Activated CD8-positive, alpha-beta memory T cell treated with anti-CD3 and anti-CD28 coated beads for 36 hours (primary cell): Measurements from ENCODE around the gene RCOR2. TPM values are rescaled to one million over a fixed set of nuclear protein-coding genes. Genes with fewer than 3 reads are reported as not detected.

Source experiments
- CTCF ChIA-PET: fragments of 350-600 bp; sonication (Branson Sonifier 250); formaldehyde crosslinking; loops from one replicate; lab custom pipeline; 2021; ENCODE audit warnings: antibody characterized with exemption; lab: Charles Lee
- POLR2A ChIA-PET: fragments of 350-600 bp; sonication (Branson Sonifier 250); formaldehyde crosslinking; loops from one replicate; lab custom pipeline; 2021; ENCODE audit warnings: antibody characterized with exemption; lab: Charles Lee
- total RNA-seq, 2 experiments: library from RNA; stranded (reverse); gene quantifications; one replicate each; pipeline ENCODE4 v1.2.3, GENCODE V29; 2021

The RCOR2 gene
- total RNA-seq, 2 experiments from 2014 or later, result 0.36 to 0.48 TPM

DNA sequence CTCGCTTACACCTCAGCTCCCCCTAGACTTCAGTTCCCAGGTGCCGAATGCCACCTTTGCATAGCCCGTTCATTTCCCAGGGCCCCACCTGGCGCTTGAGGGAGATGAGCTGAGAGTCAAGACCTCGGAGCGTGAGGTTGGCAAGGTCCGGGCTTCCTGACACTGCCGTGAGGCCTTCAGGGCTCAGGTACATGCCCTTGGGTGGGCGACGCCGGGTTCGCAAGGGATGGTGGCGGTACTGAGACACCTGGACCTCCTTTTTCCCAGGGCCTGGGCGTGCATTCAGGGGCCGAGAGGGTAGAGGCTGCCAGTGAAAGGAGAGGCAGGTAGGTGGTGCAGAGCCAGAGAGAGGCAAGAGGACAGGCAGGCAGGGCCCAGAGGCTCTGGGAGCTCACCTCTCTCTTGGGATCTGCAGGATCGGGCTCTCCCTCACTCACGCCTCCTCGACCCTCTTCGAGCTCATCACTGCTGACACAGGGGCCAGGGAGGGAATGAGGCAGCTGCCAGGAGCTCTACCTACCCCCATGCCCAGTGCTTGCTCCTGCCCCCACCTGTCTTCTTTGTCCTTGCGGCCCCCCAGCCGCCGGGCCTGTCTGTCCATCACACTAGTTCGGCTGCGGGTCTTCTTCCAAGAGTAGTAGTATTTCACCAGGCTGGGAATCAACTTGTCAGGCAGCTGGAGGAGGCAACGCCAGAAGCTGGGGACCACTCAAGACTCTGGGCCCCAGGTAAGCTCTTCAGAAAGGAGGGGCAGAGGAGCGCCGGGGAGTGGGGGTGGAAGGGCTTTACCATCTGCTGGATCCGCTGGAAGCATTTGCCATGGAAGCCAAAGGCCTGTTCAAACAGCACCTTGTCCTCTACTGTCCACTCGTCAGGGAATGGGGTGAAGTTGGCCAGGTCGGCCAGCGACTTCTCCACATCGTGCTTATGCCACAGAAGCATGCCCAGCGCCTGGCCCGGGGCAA lies 2.8 kb downstream of the RCOR2 start:
- CTCF ChIA-PET, result interaction anchor here (0.7 to 1.3 kb wide), 5 partner anchors 20 to 77 kb away, joined by 3 to 5 read pairs (median 3); no protein-coding TSS in a partner anchor
- POLR2A ChIA-PET, result no interaction called here

DNA sequence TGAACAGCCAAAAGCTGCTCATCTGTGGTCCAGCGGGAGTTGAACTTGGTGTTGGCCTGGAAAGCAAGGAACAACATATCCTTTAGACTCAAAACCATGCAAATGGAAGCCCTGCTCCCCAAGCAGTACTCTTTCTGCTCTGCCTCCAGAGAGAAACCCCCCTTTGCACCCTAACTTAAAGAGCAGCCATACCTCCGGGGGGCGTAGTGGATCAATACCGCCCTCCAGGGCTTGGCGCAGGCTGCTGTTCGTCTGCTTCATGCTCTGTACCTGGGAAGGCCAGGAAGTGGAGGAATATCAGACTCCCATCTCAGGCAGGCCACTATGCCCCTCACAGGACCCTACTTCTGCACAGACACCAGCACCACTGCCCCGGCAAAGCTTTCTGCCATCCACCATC lies 4.3 kb downstream of the RCOR2 start:
- POLR2A ChIA-PET, result no interaction called here

DNA sequence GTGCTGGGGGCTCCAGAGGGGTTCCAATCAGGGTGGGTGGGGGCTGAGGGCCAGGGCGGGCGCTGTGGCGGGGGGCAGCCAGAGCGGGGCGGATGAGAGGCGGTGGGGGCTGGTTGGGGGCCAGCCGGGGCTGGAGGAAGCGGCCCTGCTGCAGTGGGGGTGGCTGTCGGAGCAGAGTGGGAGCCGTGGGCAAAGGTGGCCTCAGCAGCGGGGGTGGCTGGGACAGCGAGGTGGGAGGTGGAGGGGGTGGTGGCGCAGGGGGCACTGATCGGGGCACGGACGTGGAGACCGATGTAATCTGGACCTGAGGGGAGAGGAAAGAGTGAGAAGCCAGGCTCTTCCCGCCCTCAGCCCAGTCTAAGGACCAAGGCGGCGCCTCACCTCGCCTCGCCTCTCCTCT lies 5.1 kb downstream of the RCOR2 start:
- ChIA-PET POLR2A (no interaction called here), CTCF (no interaction called here)

More for the DNA sequence above, 4.3 kb downstream of the RCOR2 start:
- CTCF ChIA-PET, result no interaction called here

DNA sequence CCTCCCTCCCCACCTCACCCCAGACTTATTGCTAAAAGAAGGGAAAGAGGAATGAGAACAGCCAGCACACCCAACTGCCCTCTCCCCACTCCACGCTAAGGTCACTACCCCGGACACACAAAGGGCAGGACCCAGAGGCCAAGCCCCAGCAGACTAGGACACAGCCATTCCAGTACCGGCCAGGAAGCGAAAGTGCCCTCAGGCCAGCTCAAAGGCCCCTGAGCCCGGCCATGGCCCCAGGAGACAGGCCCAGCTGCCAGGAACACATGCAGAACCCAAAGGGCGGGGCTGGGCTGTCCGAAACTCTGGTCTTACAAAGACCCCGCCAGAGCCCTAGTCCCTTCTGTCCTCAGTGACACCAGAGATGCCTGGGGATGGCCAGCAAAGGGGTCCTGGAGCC lies 5.5 kb downstream of the RCOR2 start:
- POLR2A ChIA-PET, result no interaction called here
- CTCF ChIA-PET, result interaction anchor here (0.6 to 0.9 kb wide), 2 partner anchors 74 to 128 kb away, joined by 3 read pairs; no protein-coding TSS in a partner anchor

DNA sequence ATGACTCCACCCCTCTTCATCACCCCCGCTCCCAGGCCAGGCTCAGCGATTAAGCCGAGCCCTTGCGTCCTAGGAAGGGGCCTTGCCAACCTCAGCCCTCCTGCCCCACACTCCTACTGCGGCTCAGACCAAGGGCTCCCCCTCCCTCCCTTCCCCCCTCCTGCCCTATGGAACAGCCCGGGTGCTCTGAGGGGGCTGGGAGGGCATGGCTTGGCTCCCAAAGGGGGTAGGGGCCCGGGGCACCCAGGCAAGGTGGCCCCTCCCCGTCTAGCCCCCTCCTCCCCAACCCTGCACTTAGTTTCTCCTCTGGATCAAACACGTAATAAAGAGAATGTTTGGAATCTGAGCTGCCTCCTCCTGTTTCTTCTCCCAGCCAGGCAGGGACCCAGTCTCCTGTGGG lies 6.3 kb downstream of the RCOR2 start:
- CTCF ChIA-PET, result interaction anchor here (0.6 to 0.9 kb wide), 2 partner anchors 74 to 128 kb away, joined by 3 read pairs; no protein-coding TSS in a partner anchor
- POLR2A ChIA-PET, result no interaction called here

DNA sequence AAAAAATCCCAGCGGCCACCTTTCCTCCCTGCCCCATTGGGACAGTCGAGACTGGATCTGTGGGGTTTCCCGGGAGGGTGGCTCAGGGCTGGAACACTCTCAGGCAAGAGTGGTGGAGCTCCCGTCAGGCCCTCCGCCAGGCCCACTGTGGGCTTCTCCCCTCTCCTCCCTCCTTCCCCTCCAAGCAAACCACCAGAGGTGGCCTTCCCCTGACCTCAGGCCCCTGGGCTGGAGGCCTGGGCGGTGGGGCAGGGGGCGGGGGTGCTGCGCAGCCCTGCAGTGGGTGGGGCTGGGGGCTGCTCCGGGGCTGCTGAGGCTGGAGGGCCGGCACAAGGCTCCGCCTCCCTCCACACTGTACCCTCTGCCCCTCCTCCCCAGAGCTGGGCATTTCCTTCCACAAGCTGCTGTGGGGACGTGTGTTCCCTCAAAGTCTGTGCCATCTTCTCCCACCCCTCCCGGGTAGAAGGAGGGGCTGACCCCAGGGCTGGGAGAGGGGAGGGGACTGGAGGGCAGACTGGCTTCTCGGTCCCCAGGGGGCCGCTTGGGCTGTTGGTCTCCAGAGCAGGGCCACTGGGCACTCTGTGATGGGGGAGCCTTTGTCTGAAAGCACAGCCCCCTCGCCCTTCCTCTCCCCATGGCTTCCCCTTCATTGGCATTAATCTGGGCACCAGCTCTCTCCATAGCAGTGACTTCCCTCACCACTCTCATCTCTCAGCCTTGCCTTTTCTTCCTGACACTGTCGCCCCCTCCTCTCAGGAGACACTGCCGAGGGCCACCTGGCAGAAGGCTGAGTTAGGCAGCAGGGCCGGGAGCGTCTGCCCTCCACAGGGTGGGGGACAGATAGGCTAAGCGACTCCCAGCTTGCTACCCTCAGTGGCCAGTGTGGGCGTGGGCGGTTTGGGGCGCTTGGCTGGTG lies 7.1 kb downstream of the RCOR2 start:
- POLR2A ChIA-PET, result interaction anchor here (0.6 kb wide), 1 partner anchor 55 kb away, joined by 4 read pairs; no protein-coding TSS in a partner anchor
- CTCF ChIA-PET, result no interaction called here

DNA sequence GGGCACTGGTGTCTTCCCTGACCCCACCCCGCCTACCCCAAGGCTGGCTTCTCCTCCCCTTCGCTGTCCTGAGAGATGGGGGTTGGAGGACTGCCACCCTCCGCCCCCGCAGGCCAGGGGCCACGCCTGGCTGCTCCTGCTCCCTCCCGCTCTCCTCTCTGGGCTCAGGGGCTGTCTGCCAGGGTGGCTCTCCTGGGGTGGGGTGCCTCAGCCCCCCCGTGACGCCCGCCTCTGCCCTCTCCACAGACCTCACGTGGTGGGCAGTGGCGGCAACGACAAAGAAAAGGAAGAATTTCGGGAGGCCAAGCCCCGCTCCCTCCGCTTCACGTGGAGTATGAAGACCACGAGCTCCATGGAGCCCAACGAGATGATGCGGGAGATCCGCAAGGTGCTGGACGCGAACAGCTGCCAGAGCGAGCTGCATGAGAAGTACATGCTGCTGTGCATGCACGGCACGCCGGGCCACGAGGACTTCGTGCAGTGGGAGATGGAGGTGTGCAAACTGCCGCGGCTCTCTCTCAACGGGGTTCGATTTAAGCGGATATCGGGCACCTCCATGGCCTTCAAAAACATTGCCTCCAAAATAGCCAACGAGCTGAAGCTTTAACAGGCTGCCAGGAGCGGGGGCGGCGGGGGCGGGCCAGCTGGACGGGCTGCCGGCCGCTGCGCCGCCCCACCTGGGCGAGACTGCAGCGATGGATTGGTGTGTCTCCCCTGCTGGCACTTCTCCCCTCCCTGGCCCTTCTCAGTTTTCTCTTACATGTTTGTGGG lies 8.1 kb downstream of the RCOR2 start:
- CTCF ChIA-PET, result no interaction called here
- POLR2A ChIA-PET, result no interaction called here

DNA sequence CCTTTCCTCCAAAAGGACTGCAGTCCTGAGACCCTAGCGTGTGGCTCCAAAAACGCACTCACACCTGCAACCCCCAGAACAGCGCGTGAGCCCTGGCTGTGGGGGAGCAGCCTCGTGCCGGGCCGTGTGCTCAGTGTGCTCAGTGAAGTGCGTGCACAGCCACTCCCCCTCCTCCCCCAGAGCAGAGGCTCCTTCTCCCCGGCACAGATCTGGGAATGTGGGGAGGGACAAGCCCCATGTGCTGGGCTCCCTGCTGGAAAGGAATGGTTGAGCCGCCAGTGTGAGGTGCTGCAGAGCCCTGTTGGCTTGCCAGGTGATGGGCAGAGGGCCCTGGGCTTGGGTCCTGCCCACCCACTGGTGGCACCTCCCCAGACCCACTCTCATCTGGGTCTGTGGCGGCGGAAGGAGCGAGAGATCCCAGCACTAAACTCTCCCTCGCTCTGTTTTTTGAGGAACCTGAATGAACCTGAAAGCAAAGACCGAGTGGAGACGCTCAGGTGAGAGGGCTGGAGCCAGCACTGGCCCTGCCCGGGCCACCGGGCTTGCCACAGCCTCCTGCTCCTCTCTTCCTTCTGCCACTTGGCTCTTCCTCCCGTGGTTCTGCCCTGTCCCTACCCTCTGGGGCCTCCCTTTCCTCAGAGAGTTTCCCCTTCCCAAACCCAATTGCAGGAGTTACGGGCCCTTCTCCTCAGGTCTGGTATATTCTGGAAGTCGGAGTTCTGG lies 9.0 kb downstream of the RCOR2 start:
- POLR2A ChIA-PET, result no interaction called here
- CTCF ChIA-PET, result interaction anchor here (1.2 kb wide), 1 partner anchor 43 kb away, joined by 3 read pairs; no protein-coding TSS in a partner anchor

DNA sequence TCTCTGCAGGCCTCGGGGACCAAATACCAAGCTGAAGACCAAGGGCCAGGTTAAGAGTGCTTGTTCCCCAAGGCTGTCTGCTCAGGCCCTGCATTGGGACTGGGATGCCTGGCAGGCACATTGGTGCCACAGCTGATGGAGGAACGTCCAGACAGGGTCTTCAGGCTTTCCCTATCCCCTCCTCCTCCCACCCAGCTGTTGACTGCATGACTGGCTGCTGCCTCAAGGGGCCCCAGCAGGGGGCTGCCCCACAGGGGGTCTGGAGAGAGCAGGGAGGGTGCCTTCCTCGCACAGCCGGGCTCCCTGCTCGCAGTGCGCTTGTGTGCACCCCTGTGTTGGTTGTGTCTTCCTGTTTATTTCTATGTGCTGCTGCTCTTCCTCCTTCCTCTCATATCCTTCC lies 9.9 kb downstream of the RCOR2 start:
- CTCF ChIA-PET, result interaction anchor here (0.6 to 1.5 kb wide), 4 partner anchors 23 to 76 kb away, joined by 3 to 10 read pairs (median 4); no protein-coding TSS in a partner anchor
- POLR2A ChIA-PET, result interaction anchor here (0.9 kb wide), 1 partner anchor 68 kb away, joined by 5 read pairs; the partner anchor contains the start of gene MARK2

DNA sequence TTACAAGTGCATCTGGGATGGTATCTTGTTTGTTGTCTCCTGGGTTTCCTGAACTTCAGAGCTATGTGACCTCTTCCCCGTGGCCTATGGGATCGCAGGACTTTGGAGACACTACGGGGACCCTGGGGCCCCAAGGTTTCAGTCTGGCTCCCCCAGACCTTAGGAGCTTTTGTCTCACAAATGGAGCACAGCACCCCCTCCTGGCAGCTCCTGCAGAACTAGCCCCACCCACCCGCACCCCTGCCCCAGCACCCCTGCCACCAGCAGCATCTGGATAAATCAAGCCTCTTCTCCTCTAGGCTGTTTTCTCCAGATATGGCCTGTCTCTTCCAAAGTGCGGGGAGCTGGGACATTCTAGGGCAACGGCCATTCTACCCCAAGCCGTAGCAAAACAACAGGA lies 10.4 kb downstream of the RCOR2 start:
- CTCF ChIA-PET, result interaction anchor here (0.6 to 1.5 kb wide), 5 partner anchors 9 to 75 kb away, joined by 3 to 10 read pairs (median 3); no protein-coding TSS in a partner anchor
- POLR2A ChIA-PET, result interaction anchor here (0.9 kb wide), 1 partner anchor 68 kb away, joined by 5 read pairs; the partner anchor contains the start of gene MARK2

DNA sequence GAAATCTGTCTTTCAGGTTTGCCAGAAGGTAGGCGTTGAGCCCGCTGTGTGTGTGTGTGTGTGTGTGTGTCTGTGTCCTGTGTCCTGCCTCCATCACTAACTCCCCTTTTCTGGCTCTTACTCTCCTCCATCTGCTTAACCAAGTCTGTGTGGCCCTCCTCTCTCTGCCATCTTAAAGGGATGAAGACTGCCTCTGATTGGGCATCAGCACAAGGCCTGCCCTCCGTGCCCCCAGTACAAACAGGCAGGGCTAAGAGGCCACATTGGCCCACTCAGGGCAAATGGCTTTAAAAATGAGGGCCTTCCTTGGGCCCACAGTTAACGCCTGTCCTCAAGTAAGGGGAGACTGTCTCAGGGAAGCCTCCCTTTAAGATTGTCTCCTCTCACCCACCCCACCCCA lies 10.9 kb downstream of the RCOR2 start:
- CTCF ChIA-PET, result interaction anchor here (0.7 to 1.5 kb wide), 3 partner anchors 9 to 69 kb away, joined by 3 to 10 read pairs (median 3); no protein-coding TSS in a partner anchor
- POLR2A ChIA-PET, result interaction anchor here (0.9 kb wide), 1 partner anchor 67 kb away, joined by 5 read pairs; the partner anchor contains the start of gene MARK2

DNA sequence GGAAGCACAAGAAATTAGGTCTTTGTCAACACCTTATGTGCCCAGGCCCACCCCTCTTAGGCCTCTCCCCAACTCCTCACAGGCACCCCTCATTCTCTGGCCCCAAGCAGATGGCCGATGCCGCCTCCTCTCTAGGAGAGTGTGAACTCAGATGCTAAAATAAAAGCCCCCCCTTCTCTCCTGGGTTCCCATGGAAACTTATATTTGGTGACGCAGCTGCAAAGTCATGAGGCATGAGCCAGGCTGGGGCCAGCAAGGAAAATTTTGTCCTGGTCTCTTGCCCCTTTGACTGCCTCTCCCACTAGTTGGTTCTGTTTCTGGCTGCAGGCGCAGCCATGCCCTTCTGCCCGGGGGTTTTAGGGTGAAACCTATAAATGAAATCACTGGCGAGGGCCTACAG lies 11.8 kb downstream of the RCOR2 start:
- CTCF ChIA-PET, result no interaction called here
- POLR2A ChIA-PET, result no interaction called here

DNA sequence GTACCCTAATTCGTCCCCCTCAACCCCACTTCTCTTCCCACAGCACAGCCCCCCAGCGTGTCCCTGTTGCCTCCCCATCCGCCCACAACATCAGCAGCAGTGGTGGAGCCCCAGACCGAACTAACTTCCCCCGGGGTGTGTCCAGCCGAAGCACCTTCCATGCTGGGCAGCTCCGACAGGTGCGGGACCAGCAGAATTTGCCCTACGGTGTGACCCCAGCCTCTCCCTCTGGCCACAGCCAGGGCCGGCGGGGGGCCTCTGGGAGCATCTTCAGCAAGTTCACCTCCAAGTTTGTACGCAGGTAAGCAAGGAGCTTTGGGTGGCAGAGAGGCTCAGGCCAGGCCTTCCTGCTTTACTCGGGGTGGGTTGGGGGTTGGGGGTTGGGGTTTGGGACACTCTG lies 12.2 kb downstream of the RCOR2 start:
- CTCF ChIA-PET, result interaction anchor here (0.7 kb wide), 1 partner anchor 251 kb away, joined by 3 read pairs; no protein-coding TSS in a partner anchor
- POLR2A ChIA-PET, result no interaction called here

DNA sequence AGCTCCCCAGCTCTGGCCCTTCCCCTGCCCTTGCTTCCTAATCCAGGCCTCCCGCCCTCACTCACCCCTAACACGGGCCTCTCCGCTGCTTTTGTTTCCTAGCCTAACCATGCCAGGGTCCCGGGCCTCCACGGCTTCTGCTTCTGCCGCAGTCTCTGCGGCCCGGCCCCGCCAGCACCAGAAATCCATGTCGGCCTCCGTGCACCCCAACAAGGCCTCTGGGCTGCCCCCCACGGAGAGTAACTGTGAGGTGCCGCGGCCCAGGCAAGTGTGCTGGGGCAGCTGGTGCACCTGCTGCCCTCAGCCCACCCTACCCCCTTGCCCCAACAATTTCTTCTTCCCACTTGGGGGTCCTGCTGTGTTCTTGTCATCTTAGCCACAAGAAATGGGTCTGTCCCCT lies 13.1 kb downstream of the RCOR2 start:
- ChIA-PET CTCF (interaction anchor here (0.7 to 2.4 kb wide), 3 partner anchors 13 to 250 kb away, joined by 3 to 6 read pairs (median 3); partner anchors contain the start of gene RCOR2), POLR2A (no interaction called here)

DNA sequence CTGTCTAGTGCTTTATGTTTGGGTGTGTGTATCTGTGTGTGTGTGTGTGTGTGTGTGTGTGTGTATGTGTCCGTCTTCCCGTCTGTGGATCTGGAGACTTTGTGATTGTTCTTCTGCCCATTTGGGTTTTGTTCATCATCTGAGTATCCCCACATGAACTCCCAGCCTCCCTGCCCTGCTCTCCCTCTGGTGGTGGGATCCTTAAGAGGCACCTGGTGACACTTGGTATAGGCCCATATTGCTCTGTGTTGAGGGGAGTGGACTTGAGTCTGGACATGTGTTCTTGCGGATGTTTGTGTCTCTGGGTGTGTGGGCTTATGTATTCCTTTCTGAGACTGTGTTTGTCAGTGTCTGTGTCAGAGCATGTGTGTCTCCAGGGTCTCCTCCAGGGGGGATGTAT lies 15.3 kb downstream of the RCOR2 start:
- CTCF ChIA-PET, result interaction anchor here (2.9 kb wide), 1 partner anchor 64 kb away, joined by 11 read pairs; no protein-coding TSS in a partner anchor
- POLR2A ChIA-PET, result no interaction called here

DNA sequence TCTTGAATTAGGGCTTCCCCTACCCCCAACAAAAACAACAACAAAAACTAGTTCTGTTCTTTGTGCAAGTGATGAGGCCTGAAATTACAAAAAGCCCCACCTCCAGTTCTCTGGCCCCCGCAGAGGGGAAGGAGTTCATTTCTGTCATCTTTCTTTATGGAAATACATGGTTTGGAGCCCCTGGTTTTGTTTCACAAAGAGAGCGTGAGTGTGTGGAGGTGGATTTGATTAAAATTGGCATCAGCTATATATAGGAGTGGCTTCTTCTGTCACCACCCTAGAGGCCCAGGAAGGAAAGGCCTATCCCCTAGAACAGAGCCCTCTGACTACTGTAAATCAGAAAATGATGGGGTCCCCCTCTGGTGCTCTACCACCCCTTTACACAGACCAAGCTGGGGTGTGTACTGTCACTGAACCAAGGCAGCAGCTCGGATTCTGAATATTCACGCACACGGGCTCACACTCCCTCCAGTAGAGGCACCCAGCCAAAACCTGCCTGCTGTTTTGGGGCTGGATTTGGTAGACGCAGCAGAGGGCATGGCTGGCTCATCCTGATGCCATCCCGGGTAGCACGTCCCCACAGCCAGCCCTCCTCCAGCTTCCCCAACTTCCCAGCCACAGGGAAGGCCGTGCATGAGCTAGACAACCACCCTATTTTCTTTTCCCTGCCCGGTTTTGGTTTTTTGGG lies 19.4 kb downstream of the RCOR2 start:
- ChIA-PET POLR2A (no interaction called here), CTCF (interaction anchor here (1.4 to 1.6 kb wide), 2 partner anchors 9 to 60 kb away, joined by 3 to 5 read pairs; no protein-coding TSS in a partner anchor)

DNA sequence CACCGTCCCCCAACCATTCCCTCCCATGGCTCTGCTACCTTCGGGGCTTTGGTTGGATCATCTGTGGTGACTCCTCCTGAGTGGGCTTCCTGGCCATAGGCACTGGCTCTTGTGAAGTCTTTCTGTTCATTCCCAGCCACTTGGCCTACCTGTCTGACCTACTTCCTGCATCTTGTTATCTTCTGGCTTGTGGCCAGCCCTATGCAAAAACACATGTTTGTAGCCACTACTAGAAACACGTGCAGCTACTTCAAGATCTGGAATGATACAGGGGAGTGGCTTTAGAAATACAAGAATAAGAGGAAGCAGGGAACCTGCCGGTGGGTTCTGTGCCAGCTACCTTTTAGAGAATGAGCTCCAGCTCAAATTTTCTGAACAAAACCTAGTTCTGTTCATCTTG lies 20.9 kb downstream of the RCOR2 start:
- ChIA-PET CTCF (interaction anchor here (0.7 to 1.6 kb wide), 2 partner anchors 59 to 994 kb away, joined by 3 to 5 read pairs; no protein-coding TSS in a partner anchor), POLR2A (no interaction called here)
